Caco-2 (cell line): Measurements from ENCODE around the gene DBF4B. TPM values are rescaled to one million over a fixed set of nuclear protein-coding genes. Genes with fewer than 3 reads are reported as not detected.

Experiments used
- BruUV-seq: library from RNA; stranded (reverse); fragments of 400-500 nt; replicated peaks from 2 replicates; lab custom pipeline; 2021; lab: Mats Ljungman, UMichigan
- CTCF ChIA-PET: fragments of 300-600 bp; sonication (Branson Sonifier 250); formaldehyde crosslinking; loops from one replicate; lab custom pipeline; 2022; ENCODE audit warnings: antibody characterized with exemption; lab: Charles Lee
- POLR2A ChIA-PET: fragments of 300-600 bp; sonication (Branson Sonifier 250); formaldehyde crosslinking; loops from one replicate; lab custom pipeline; 2022; ENCODE audit warnings: antibody characterized with exemption; lab: Charles Lee
- DNase-seq, 2 experiments: peaks; one replicate each; pipeline versions ENCODE4 v3.0.0 to v3.0.0-alpha.2; 2020 to 2022
- H3K27me3 ChIP-seq: replicated peaks from 2 replicates; pipeline ENCODE4 v1.6.0; 2011; ENCODE audit warnings: low read length; ENCODE audit not compliant: control insufficient read depth, insufficient read depth
- H3K36me3 ChIP-seq: 2 replicates; pipeline ENCODE4 v1.5.1; 2011; ENCODE audit warnings: low read length; ENCODE audit not compliant: control insufficient read depth, insufficient read depth
- H3K4me1 ChIP-seq: fragments of 250-450 bp; sonication (Bioruptor Pico); 2 replicates; pipeline ENCODE4 v1.5.1; 2020; ENCODE audit warnings: mild to moderate bottlenecking
- H3K4me3 ChIP-seq: 2 replicates; pipeline ENCODE4 v1.5.1; 2011; ENCODE audit warnings: low read depth, mild to moderate bottlenecking, control low read depth, low read length
- H3K9me3 ChIP-seq: fragments of 250-450 bp; sonication (Bioruptor Pico); 2 replicates; pipeline ENCODE4 v1.5.1; 2020; ENCODE audit warnings: mild to moderate bottlenecking, moderate library complexity
- H3K27ac Mint-ChIP-seq: one replicate; pipeline ENCODE4 v1.8.0; 2022; ENCODE audit warnings: mixed read lengths; ENCODE audit not compliant: unreplicated experiment
- H3K27me3 Mint-ChIP-seq: one replicate; pipeline ENCODE4 v1.8.0; 2022; ENCODE audit warnings: mixed read lengths; ENCODE audit not compliant: insufficient read depth, unreplicated experiment
- H3K36me3 Mint-ChIP-seq: one replicate; pipeline ENCODE4 v1.8.0; 2022; ENCODE audit warnings: mild to moderate bottlenecking, mixed read lengths; ENCODE audit not compliant: insufficient read depth, unreplicated experiment
- H3K4me1 Mint-ChIP-seq: one replicate; pipeline ENCODE4 v1.8.0; 2022; ENCODE audit warnings: low read depth, mixed read lengths; ENCODE audit not compliant: unreplicated experiment
- H3K4me3 Mint-ChIP-seq: one replicate; pipeline ENCODE4 v1.8.0; 2022; ENCODE audit warnings: mild to moderate bottlenecking, moderate library complexity, mixed read lengths; ENCODE audit not compliant: unreplicated experiment
- H3K9me3 Mint-ChIP-seq: one replicate; pipeline ENCODE4 v1.8.0; 2022; ENCODE audit warnings: mixed read lengths; ENCODE audit not compliant: unreplicated experiment
- CTCF ChIP-seq, 2 experiments: fragments of 200-600 bp in 1 of 2; IDR thresholded peaks; 1 replicate in 1 of 2; 2 replicates in 1 of 2; pipeline versions ENCODE4 v1.5.1 to v1.8.0; 2011 to 2022; ENCODE audit warnings: antibody characterized with exemption in 1 of 2, control low read depth in 1 of 2, inconsistent platforms in 1 of 2, low read depth in 1 of 2, low read length in 1 of 2, mild to moderate bottlenecking in 1 of 2, moderate library complexity in 1 of 2; ENCODE audit not compliant: insufficient read depth in 1 of 2, severe bottlenecking in 1 of 2, unreplicated experiment in 1 of 2
- intact Hi-C: fragments of 100-400 bp; cut with micrococcal nuclease; formaldehyde crosslinking; loops from one replicate; pipeline ENCODE4 v1.10.0; 2022; ENCODE audit not compliant: unreplicated experiment
- total RNA-seq: library from RNA; stranded (reverse); gene quantifications from 2 replicates; pipeline ENCODE4 v1.2.3, GENCODE V29; 2022

DBF4B gene
- total RNA-seq, 1 experiment from 2014 or later, result 34.2 TPM

GRCh38 chr17:44780845-44781480 is 72.5 kb downstream of the DBF4B start:
- peak in 1 of 2 experiments; percentile 29 for DNase-seq
- POLR2A ChIA-PET, result no interaction called here
- CTCF ChIA-PET, result interaction anchor here (0.6 to 4.7 kb wide), 4 partner anchors 11 to 318 kb away, joined by 3 to 23 read pairs (median 4); no protein-coding TSS in a partner anchor
- TF ChIP-seq CTCF (IDR thresholded peaks at IDR 0.05; ENCODE audit: insufficient read depth in 1 of 2, low read depth in 1 of 2, low read length in 1 of 2, severe bottlenecking in 1 of 2, unreplicated experiment in 1 of 2), result no peak
- Mint-ChIP-seq H3K36me3 (no peaks in the 10 kb centered on the region), H3K4me3 (no peak overlapping the region), H3K9me3 (no peaks in the 10 kb centered on the region), H3K27ac (no peak overlapping the region), H3K4me1 (no peaks in the 10 kb centered on the region), H3K27me3 (peaks cover 3% of the 10 kb centered on the region)
- H3K36me3 ChIP-seq, result no peaks in the 10 kb centered on the region
- H3K4me3 ChIP-seq, result no peak overlapping the region
- H3K27me3 ChIP-seq, result no peaks in the 10 kb centered on the region
- BruUV-seq, result no TSS peak
- no peaks in the 10 kb centered on the region for H3K9me3 ChIP-seq
- intact Hi-C loops, result no loop called here
- H3K4me1 ChIP-seq, result peaks cover 14% of the 10 kb centered on the region; the same call in 1 of the 2 replicates

DNA sequence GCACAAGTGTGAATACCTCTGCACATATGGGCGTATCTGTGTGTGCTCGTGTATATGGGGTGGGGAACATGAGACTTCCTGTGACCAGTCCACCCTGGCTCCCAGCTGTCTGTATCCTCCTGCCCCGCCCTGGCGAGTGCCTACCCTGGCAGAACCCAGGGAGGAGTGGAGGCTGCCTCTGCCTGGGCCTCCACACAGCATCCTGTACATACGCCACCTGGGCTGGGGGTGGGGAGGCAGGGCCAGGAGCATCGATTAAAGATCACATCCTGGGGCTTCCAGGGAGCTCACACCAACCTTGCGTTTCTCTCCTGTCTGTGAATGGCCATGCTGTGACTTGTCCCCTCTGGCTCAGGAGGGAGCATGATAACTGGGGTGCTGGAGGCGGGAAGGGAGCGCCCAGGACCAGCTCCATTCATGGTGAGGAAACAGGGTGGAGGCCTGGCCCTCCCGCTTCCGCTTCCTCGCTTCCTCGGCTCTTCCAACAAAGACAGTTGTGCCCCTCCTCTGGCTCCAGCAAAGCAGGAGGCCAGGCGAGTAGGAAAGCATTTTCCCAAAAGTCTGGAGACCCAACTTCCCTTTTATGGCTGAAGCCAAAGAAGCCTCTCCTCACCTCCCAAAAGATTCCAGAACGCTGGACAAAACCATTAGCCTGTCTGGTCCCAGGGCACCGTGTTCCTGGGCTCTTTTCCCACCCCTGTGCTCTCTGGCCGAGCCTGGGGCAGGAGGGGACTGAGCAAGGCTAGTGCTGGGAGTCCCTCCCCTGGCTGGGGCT is 73.3 kb downstream of the DBF4B start:
- DNase-seq, result peak in 1 of 2 experiments; percentile 32
- H3K27me3 Mint-ChIP-seq, result peaks cover 3% of the 10 kb centered on the region
- no peak for TF ChIP-seq CTCF (IDR thresholded peaks at IDR 0.05; ENCODE audit: insufficient read depth in 1 of 2, low read depth in 1 of 2, low read length in 1 of 2, severe bottlenecking in 1 of 2, unreplicated experiment in 1 of 2)
- no TSS peak for BruUV-seq
- no peak overlapping the region for H3K27ac Mint-ChIP-seq
- Histone ChIP-seq H3K9me3 (no peaks in the 10 kb centered on the region), H3K4me1 (peaks cover 8% of the 10 kb centered on the region; the same call in 1 of the 2 replicates), H3K27me3 (no peaks in the 10 kb centered on the region), H3K36me3 (no peaks in the 10 kb centered on the region), H3K4me3 (no peak overlapping the region)
- no peaks in the 10 kb centered on the region for H3K36me3 Mint-ChIP-seq
- ChIA-PET CTCF (no interaction called here), POLR2A (no interaction called here)
- H3K4me3 Mint-ChIP-seq, result no peak overlapping the region
- no peaks in the 10 kb centered on the region for H3K9me3 Mint-ChIP-seq
- intact Hi-C loops, result no loop called here
- H3K4me1 Mint-ChIP-seq, result no peaks in the 10 kb centered on the region

- no peaks in the 10 kb centered on the region for H3K36me3 ChIP-seq
- peaks cover 8% of the 10 kb centered on the region; the same call in 1 of the 2 replicates for H3K4me1 ChIP-seq
- peaks cover 4% of the 10 kb centered on the region for H3K27me3 Mint-ChIP-seq
- ChIA-PET POLR2A (no interaction called here), CTCF (no interaction called here)
- H3K9me3 ChIP-seq, result no peaks in the 10 kb centered on the region
- no peak for DNase-seq
- H3K4me1 Mint-ChIP-seq, result no peaks in the 10 kb centered on the region
- no peak overlapping the region for H3K4me3 Mint-ChIP-seq
- no peaks in the 10 kb centered on the region for H3K9me3 Mint-ChIP-seq
- BruUV-seq, result no TSS peak
- TF ChIP-seq CTCF (IDR thresholded peaks at IDR 0.05; ENCODE audit: insufficient read depth in 1 of 2, low read depth in 1 of 2, low read length in 1 of 2, severe bottlenecking in 1 of 2, unreplicated experiment in 1 of 2), result no peak
- no peaks in the 10 kb centered on the region for H3K36me3 Mint-ChIP-seq
- no peak overlapping the region for H3K27ac Mint-ChIP-seq
- intact Hi-C loops, result no loop called here
- no peaks in the 10 kb centered on the region for H3K27me3 ChIP-seq
- H3K4me3 ChIP-seq, result no peak overlapping the region
Observed at GRCh38 chr17:44782326-44782850, 73.9 kb downstream of the DBF4B start.
